HG02610 (cell line): ENCODE data around the gene ZNF564.
"Not testable (repeated sequence)": the region's sequence is repeated elsewhere in the genome, so short reads cannot be mapped to it uniquely, and the experiment has no call there.

Experiments used
- ATAC-seq: cut with Tn5 transposase; IDR thresholded peaks from one replicate; pipeline ENCODE4 v1.9.1; 2021; ENCODE audit warnings: mild to moderate bottlenecking, moderate library complexity; ENCODE audit not compliant: unreplicated experiment

ZNF564 gene

DNA sequence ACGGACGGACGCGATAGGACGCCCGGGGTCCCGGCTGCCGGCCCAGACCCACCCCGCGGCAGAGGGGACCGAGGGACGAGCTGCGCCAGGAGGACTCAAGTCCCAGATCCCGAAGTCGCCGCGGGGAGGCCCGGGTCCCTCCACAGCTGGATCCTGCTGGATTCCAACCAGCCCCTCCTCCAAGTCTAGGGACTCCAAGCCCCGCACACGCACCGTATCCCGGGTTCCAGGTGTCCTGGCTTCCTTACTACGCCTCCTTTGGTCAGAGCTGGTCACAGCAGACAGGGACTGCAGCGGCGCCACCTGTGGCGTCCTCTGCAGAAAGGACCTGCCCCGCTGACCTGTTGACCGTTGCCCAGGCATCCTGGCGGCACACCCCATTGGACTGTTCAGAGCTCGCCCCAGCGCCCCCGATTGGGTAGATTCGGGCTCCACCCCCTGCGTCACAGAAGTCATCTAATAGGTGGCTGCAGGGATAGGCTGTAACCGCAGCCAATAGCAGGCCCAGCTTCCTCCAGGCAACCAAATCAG lies 37.7 kb downstream of the ZNF564 start:
- no peak for ATAC-seq

DNA sequence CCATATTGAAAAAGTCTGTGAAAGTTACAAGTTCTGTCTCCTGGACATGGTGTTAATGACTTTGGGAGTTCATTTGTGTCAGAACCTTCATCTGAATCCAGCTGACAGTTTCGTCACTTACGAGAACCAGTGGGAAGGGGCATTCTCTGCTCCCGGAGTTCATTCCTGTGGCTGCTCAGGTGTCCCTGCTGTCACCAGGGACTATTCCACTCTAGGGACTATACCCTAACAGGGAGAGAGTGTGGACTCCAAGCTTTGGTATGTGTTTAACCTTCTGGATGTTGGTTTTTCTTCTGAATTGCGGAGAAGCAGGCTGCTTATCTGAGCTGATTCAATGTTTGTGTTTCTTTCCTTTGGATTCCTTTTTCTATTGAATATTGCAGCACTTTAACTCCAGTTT lies 54.2 kb downstream of the ZNF564 start:
- ATAC-seq = no peak

DNA sequence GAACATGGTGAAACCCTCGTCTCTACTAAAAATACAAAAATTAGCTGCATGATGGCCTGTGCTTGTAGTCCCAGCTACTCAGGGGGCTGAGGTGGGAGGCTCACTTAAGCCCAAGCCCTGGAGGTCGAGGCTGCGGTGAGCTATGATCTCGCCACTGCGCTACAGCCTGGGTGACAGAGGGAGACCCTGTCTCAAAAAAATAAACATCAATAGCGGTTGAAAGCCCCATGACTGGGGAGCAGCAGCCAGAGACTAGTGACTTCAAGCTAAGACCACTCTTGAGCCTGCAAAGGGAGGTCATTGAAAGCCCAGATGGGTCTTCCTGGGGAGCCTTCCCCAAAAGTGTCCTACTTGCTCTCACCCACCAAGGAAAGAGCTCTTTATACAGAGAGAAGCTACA lies 54.8 kb downstream of the ZNF564 start:
- ATAC-seq = no peak

DNA sequence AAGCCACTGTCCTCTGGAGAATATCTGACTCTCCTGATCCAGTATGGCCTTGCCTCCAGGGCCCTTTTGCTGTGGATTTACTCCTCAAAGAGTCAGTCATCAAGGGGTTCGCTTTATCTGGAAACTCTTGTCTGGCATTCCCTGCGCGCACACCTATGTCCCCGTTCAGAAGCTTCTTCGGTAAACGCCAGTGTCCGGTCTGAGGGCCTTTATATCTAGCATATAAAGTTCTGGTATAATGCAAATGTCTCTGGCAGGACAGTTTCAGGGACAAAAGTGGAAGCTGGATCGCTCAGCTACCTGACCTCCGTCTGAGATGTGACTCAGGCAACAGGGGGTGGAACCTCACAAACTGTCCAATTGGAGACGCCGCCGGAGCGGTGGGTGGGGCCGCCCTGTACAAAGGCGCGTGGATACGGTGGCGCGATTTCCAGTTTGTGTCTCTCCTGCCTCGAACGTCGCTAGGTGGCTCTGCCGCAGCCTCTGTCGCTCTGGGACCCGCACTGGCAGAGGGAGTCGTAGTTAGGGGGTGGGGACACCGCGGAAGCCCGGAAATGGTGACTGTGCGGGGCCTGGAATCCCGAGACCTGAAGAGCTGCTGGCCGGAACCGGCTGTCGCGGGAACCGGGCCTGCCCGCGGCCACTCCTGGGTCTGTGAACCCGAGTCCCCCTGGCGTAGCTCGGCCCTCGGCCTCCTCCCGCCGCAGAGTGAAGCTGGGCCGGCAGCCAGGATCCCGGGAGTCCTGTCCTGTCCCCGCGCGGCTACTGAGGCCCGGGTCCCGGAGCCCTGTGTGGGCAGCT lies 56.1 kb downstream of the ZNF564 start:
- ATAC-seq = peak; percentile 88

DNA sequence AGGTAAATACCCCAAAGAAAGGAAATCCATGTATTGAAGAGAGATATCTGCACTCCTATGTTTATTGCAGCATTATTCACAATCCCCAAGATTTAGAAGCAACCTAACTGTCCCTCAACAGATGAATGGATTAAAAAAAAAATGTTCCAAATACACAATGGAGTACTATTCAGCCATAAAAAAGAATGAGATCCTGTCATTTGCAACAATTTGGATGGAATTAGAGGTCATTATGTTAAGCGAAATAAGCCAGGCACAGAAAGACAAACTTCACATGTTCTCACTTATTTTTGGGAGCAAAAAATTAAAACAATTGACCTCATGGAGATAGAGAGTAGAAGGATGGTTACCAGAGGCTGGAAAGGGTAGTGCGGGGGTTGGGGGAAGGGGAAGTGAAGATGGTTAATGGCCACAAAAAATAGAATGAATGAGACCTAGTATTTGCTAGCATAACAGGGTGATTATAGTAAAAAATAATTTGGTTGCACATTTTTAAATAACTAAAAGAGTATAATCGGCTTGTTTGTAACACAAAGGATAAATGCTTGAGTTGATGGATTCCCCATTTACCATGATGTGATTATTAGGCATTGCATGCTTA lies 56.9 kb downstream of the ZNF564 start:
- no peak for ATAC-seq

DNA sequence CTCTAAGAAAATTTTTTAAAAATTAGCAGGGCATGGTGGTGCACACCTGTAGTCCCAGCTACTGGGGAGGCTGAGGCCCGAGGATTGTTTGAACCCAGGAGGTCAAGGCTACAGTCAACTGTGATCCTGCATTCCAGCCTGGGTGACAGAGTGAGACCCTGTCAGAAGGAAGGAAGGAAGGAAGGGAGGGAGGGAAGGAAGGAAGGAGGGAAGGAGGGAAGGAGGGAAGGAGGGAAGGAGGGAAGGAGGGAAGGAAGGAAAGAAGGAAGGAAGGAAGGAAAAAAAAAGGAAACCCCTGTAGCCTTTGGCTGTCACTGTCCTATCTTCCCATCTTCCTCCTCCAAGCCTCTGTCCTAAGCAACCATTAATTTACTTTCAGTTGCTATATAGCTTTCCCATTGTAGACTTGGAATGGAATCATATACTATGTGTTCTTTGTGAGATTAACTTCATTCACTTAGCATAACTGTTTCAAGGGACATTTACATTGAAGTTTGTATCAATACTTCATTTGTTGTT lies 65.0 kb downstream of the ZNF564 start:
- ATAC-seq = not testable (repeated sequence)

DNA sequence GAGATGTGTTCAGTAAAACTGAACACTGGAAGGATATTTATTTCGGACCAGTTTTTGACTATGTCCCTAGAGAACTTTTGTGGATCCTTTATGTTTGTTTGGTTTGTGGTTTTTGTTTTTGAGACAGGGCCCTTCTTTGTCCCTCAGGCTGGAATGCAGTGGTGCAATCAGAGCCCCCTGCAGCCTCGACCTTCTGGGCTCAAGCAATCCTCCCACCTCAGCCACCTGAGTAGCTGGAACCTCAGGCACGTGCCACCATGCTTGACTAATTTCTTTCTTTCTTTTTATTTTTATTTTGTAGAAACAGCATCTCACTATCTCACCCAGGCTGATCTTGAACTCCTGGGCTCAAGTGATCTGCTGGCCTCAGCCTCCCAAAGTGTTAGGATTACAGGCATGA lies 65.7 kb downstream of the ZNF564 start:
- no peak for ATAC-seq

DNA sequence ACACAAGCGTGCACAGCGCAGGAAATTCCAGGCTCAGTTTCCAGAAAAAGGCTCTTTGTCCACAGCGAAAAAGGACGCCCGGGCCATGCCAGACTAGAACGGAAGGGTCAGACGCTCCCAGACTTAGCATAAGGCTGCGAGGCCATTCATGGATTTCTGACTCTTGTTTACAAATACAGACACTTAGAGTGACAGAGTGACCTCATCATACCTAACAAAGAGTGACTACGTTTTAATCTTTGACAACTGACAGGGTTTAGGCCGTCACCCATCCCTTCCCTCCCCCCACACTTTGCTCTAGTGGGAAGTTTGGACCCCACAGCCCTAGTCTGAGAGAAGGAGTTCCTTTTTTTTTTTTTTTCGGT lies 66.2 kb downstream of the ZNF564 start:
- ATAC-seq = no peak

DNA sequence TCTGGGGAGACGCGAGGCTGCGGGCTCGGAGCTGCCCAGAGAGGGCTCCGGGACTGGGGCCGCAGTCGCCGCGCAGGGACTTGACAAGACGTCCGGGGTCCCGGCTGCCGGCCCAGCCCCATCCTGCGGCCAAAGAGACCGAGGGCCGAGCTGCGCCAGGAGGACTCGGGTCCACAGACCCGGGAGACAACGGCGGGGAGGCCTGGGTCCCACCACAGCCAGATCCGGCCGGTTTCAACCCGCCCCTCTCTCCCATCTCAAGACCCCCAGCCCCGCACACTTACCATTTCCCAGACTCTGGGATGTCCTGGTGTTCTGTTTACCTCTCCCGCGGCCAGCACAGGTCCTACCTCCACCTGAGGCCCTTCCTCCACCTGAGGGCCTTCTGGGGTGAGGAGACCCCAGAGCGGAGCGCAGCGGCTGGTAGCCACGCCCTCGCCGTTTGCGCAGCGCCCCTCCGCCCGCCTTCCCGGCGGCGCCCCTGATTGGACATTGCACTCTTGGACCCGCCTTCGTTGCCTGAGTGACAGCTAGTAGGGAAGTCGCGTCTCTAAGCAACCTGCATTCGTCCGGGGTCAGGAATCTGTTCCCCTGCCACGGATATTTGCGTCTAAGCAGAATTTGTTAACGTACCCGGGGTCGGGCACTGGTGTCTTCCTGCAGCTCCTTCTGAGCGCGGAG lies 66.8 kb downstream of the ZNF564 start, which contains the start of gene ZNF709:
ZNF709 (minus strand) TSS at position 446 of the 681 bp plus-strand sequence; CDS start at position 287, 159 bp downstream.
- peak; percentile 94 for ATAC-seq

DNA sequence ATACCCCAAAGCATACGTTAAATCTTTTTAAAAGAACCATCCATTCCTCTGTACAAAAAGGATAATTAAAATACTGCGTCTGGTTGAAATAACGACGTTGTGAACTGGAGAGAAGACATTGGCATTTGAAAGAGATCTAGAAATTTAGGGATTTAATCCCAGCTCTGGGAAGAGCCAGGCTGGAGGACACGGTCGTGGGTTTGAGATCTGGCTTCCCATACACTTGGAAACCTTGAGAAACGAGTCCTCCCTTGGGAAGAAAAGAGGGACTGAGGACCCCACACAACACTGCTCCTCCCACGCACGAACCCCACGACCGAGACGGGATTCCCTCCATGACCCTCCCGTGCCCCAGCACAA lies 67.3 kb downstream of the ZNF564 start:
- no peak for ATAC-seq

DNA sequence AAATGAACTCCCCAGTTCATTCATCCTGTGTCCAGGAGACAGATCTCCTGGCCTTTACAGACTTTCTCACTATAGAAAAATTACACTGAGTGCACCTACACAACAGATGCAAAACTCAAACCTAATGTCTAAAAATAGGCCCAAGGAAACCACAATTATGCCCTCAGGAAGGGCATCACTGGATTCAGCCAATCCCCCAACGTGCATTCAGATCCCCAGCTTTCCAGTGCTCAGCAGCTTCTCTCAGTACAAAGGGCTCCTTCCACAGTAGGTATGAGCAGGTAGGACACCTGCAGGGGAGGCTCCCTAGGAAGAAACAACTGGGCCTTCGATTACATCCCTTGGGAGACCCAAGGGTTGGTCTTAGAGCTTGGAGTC lies 68.8 kb downstream of the ZNF564 start:
- ATAC-seq = no peak

DNA sequence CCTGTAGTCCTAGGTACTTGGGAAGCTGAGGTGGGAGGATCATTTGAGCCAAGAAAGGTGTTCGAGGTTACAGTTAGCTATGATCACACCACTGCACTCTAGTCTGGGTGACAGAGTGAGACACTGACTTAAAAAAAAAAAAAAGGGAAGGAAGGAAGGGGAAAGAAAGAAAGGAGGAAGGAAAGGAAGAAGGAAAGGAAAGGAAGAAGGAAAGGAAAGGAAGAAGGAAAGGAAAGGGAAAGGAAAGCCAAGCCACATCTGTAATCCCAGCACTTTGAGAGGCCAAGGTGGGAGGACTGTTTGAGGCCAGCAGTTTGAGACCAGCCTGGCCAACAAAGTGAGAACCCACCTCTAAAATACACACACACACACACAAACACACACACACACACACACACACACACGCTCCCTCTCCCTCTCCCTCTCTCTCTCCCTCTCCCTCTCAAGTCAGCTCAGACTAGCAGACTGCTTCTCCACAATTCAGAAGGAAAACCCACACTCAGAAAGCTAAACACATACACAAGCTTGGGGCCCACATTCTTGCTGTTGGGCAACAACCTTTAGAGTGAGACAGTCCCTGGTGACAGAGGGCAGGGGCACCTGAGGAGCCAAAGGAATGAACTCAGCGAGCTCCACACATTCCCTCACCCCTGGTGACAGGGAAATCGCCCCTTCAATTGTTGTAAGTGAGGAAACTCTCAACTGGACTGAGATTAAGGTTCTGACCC lies 69.3 kb downstream of the ZNF564 start:
- no peak for ATAC-seq

DNA sequence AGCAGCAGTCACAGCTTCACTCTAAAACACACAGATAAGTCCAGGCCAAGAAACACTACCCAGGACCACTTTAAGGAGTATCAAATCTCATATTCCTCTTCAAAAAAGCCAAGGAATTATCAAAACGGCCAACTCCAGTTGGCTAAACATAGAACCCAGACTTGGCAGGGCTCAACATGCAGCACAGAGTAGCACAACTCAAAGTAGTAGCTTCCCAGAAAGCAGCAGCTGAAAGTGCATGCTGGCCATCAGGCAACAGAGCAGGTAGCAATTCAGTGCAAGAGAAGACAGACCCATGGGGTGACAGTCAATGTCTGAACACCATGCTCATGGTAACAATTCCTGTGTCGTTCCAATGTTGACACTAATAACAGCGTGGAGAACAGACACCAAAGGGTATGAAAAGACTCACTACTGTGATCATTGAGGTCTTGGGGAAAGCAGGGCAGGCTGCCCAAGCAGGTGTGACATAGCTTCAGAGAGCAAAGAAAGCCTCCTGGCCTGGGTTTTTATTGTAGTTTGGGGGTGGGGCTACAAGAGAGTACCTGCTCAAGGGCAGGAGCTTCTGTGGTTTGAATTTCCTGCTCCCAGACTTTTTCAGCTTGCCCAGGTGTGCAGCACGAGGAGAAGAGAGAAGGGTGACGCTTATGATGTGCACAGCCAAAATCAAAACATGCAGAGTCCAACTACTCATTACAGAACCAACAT lies 72.9 kb downstream of the ZNF564 start:
- no peak for ATAC-seq
